PC-9 (cell line): ENCODE measurements around the gene TLN1. TPM values are rescaled to one million over a fixed set of nuclear protein-coding genes. Genes with fewer than 3 reads are reported as not detected.

Experiments
- BruUV-seq: library from RNA; stranded (reverse); fragments of 400-500 nt; replicated peaks from 2 replicates; lab custom pipeline; 2021; lab: Mats Ljungman, UMichigan
- CTCF ChIA-PET: fragments of 300-600 bp; sonication (Branson Sonifier 250); formaldehyde crosslinking; loops from one replicate; lab custom pipeline; 2022; ENCODE audit warnings: antibody characterized with exemption; lab: Charles Lee
- POLR2A ChIA-PET: fragments of 300-600 bp; sonication (Branson Sonifier 250); formaldehyde crosslinking; loops from one replicate; lab custom pipeline; 2022; ENCODE audit warnings: antibody characterized with exemption; ENCODE audit not compliant: unreplicated experiment; lab: Charles Lee
- DNase-seq, 2 experiments: peaks; one replicate each; pipeline versions ENCODE4 v3.0.0 to v3.0.0-alpha.2; 2015 to 2022; ENCODE audit warnings: mixed read lengths in 1 of 2
- H2AFZ ChIP-seq: fragments of 200-600 bp; sonication (generic); 2 replicates; pipeline ENCODE4 v1.8.1; 2017; ENCODE audit warnings: antibody characterized with exemption
- H3F3A ChIP-seq: fragments of 200-600 bp; sonication (generic); 2 replicates; pipeline ENCODE4 v1.8.1; 2017; ENCODE audit warnings: antibody characterized with exemption, mild to moderate bottlenecking, low read depth; ENCODE audit not compliant: insufficient read depth
- H3K27ac ChIP-seq: fragments of 200-600 bp; sonication (generic); 2 replicates; pipeline ENCODE4 v1.6.1; 2016; ENCODE audit warnings: mixed run types
- H3K27me3 ChIP-seq: fragments of 200-600 bp; sonication (generic); 2 replicates; pipeline ENCODE4 v1.6.1; 2016; ENCODE audit warnings: low read depth, mixed run types; ENCODE audit not compliant: insufficient read depth
- H3K36me3 ChIP-seq: fragments of 200-600 bp; sonication (generic); 2 replicates; pipeline ENCODE4 v1.6.1; 2016; ENCODE audit warnings: low read depth, mixed run types
- H3K4me1 ChIP-seq: fragments of 200-600 bp; sonication (generic); replicated peaks from 2 replicates; pipeline ENCODE4 v1.6.1; 2016; ENCODE audit warnings: mixed run types; ENCODE audit not compliant: insufficient read depth
- H3K4me2 ChIP-seq: fragments of 200-600 bp; sonication (generic); 2 replicates; pipeline ENCODE4 v1.6.1; 2017; ENCODE audit warnings: mixed run types
- H3K4me3 ChIP-seq: fragments of 200-600 bp; sonication (generic); 2 replicates; pipeline ENCODE4 v1.6.1; 2016; ENCODE audit warnings: mixed run types
- H3K79me2 ChIP-seq: fragments of 200-600 bp; sonication (generic); 2 replicates; pipeline ENCODE4 v1.6.1; 2017; ENCODE audit warnings: low read depth, mixed run types
- H3K9me2 ChIP-seq: fragments of 200-600 bp; sonication (generic); 2 replicates; pipeline ENCODE4 v1.8.1; 2017; ENCODE audit warnings: mild to moderate bottlenecking; ENCODE audit not compliant: insufficient read depth
- H3K9me3 ChIP-seq: fragments of 200-600 bp; sonication (generic); 2 replicates; pipeline ENCODE4 v1.8.1; 2016; ENCODE audit warnings: low read depth; ENCODE audit not compliant: insufficient read depth
- H4K20me1 ChIP-seq: fragments of 200-600 bp; sonication (generic); 2 replicates; pipeline ENCODE4 v1.8.1; 2017; ENCODE audit not compliant: insufficient read depth
- EZH2 ChIP-seq: fragments of 200-600 bp; sonication (generic); IDR thresholded peaks from 2 replicates; pipeline ENCODE4 v1.8.0; 2017; ENCODE audit warnings: antibody characterized with exemption, low read depth
- intact Hi-C: fragments of 100-400 bp; cut with micrococcal nuclease; formaldehyde crosslinking; loops from one replicate; pipeline ENCODE4 v1.10.0; 2022; ENCODE audit not compliant: unreplicated experiment
- total RNA-seq: library from RNA; stranded (reverse); gene quantifications from 2 replicates; pipeline ENCODE4 v1.2.3, GENCODE V29; 2021
- TF ChIP-seq, protein P1 (sequence below): fragments of 200-600 bp; sonication (generic); conservative IDR thresholded peaks from 2 replicates; pipeline ENCODE4 v1.6.1; 2017; ENCODE audit warnings: mixed run types, antibody characterized with exemption, mild to moderate bottlenecking, moderate library complexity

TLN1 gene
- total RNA-seq, 1 experiment from 2014 or later: 101 TPM

DNA sequence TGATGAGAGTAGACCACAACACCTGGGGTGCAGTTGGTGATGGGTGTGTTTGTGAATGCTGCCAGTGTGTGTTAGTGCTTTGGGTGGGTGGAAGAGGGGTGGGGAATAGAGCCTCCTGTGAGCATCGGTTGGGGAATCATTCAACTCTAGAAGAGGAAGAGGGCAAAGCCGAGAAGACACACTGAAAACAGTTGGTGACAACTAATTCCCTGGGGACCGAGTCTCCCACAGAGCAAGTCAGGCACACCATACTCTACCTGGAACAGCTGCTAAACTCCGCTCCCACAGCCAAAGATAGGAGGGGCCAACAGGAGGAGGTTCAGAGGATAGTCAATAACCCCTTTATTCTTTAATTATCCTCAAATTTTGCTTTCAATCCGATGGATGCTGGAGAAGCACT lies 65.4 kb downstream of the TLN1 start:
- Histone ChIP-seq H2AFZ (no peak overlapping the region), H3K27me3 (no peaks in the 10 kb centered on the region), H3K9me3 (no peaks in the 10 kb centered on the region), H3K4me2 (no peak overlapping the region), H3K27ac (no peak overlapping the region), H3K4me3 (no peak overlapping the region), H4K20me1 (no peaks in the 10 kb centered on the region), H3K79me2 (0 out of 2 replicates have a peak, but pooled peaks cover 16% of the 10 kb centered on the region), H3K4me1 (peaks cover 14% of the 10 kb centered on the region; the same call in 1 of the 2 replicates), H3F3A (peaks cover 3% of the 10 kb centered on the region; the same call in 1 of the 2 replicates), H3K9me2 (no peaks in the 10 kb centered on the region), H3K36me3 (no peaks in the 10 kb centered on the region)
- TF ChIP-seq EZH2: no peak
- TF ChIP-seq, protein P1, sequence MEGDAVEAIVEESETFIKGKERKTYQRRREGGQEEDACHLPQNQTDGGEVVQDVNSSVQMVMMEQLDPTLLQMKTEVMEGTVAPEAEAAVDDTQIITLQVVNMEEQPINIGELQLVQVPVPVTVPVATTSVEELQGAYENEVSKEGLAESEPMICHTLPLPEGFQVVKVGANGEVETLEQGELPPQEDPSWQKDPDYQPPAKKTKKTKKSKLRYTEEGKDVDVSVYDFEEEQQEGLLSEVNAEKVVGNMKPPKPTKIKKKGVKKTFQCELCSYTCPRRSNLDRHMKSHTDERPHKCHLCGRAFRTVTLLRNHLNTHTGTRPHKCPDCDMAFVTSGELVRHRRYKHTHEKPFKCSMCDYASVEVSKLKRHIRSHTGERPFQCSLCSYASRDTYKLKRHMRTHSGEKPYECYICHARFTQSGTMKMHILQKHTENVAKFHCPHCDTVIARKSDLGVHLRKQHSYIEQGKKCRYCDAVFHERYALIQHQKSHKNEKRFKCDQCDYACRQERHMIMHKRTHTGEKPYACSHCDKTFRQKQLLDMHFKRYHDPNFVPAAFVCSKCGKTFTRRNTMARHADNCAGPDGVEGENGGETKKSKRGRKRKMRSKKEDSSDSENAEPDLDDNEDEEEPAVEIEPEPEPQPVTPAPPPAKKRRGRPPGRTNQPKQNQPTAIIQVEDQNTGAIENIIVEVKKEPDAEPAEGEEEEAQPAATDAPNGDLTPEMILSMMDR: no peak
- POLR2A ChIA-PET: no interaction called here
- BruUV-seq: no TSS peak
- no peak for DNase-seq
- CTCF ChIA-PET: no interaction called here
- intact Hi-C loops: no loop called here

GRCh38 chr9:35666045-35666444 lies 66.0 kb downstream of the TLN1 start:
- H3K4me3 ChIP-seq: no peak overlapping the region
- ChIA-PET CTCF (no interaction called here), POLR2A (interaction anchor here (0.7 kb wide), 1 partner anchor 1453 kb away, joined by 5 read pairs; no protein-coding TSS in a partner anchor)
- no peak overlapping the region for H2AFZ ChIP-seq
- no peak overlapping the region for H3K27ac ChIP-seq
- DNase-seq: no peak
- peaks cover 3% of the 10 kb centered on the region; the same call in 1 of the 2 replicates for H3F3A ChIP-seq
- no peak for TF ChIP-seq EZH2
- TF ChIP-seq, protein P1: no peak
- H3K79me2 ChIP-seq: 0 out of 2 replicates have a peak, but pooled peaks cover 16% of the 10 kb centered on the region
- H3K27me3 ChIP-seq: no peaks in the 10 kb centered on the region
- H3K4me1 ChIP-seq: peaks cover 14% of the 10 kb centered on the region; the same call in 1 of the 2 replicates
- no peaks in the 10 kb centered on the region for H3K9me2 ChIP-seq
- BruUV-seq: no TSS peak
- intact Hi-C loops: no loop called here
- H3K9me3 ChIP-seq: no peaks in the 10 kb centered on the region
- no peak overlapping the region; the same call in 1 of the 2 replicates for H3K4me2 ChIP-seq
- no peaks in the 10 kb centered on the region for H3K36me3 ChIP-seq
- no peaks in the 10 kb centered on the region for H4K20me1 ChIP-seq

GRCh38 chr9:35665471-35665818 lies 66.5 kb downstream of the TLN1 start:
- intact Hi-C loops: no loop called here
- Histone ChIP-seq H3K4me1 (peaks cover 14% of the 10 kb centered on the region; the same call in 1 of the 2 replicates), H3F3A (peaks cover 3% of the 10 kb centered on the region; the same call in 1 of the 2 replicates), H3K9me2 (no peaks in the 10 kb centered on the region), H4K20me1 (no peaks in the 10 kb centered on the region), H3K79me2 (0 out of 2 replicates have a peak, but pooled peaks cover 16% of the 10 kb centered on the region), H3K4me3 (peak overlapping the region; percentile 81), H3K27ac (no peak overlapping the region), H2AFZ (peak overlapping the region; percentile 86), H3K9me3 (no peaks in the 10 kb centered on the region), H3K27me3 (no peaks in the 10 kb centered on the region), H3K36me3 (no peaks in the 10 kb centered on the region), H3K4me2 (peak overlapping the region; percentile 85)
- no TSS peak for BruUV-seq
- ChIA-PET POLR2A (no interaction called here), CTCF (interaction anchor here (0.5 to 2.0 kb wide), 3 partner anchors 31 to 167 kb away, joined by 3 to 8 read pairs (median 3); no protein-coding TSS in a partner anchor)
- no peak for DNase-seq
- TF ChIP-seq, protein P1: no peak
- no peak for TF ChIP-seq EZH2
